ENCODE data around the gene IL4. TPM values are rescaled to one million over a fixed set of nuclear protein-coding genes. Genes with fewer than 3 reads are reported as not detected.

The IL4 gene
- polyA plus RNA-seq, 1 donor (not counting 4 experiments of a cell fraction or from before 2014, with no cell fraction given), result not detected

DNA sequence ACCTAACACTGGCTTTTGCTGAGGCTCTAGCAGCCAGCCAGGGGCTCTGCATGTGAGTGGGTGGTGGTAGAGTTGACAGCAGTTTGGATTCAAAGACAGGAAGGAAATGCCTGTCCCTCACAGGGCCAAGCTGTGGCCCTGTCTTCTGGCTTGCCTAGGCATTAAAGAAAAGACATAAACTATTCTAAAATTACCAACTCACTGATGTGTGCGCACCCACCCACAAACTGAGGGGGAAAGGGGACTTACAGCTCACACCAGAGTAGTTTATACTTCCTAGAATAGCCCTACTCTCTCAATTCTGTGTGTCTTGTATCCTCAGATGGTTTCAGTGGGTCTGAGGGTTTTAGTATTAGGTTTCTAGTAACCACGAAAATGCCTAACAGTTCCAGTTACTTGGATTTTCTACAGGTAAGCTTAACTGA lies 34.1 kb upstream of the IL4 start:
- FAIRE-seq, result no peak

GRCh38 chr5:132640613-132641012 lies 33.2 kb upstream of the IL4 start:
- Histone ChIP-seq H3K4me2 (ENCODE audit: control insufficient read depth, extremely low read depth, insufficient read depth, low read depth, low read length) (no peak overlapping the region), H3K36me3 (ENCODE audit: control insufficient read depth in 2 of 2, extremely low read depth in 1 of 2, insufficient read depth in 2 of 2, low read length in 2 of 2) (peaks cover 24 to 26% of the 10 kb centered on the region in 2 experiments), H3K9me3 (ENCODE audit: control insufficient read depth, low read depth, low read length) (no peaks in the 10 kb centered on the region), H3K79me2 (ENCODE audit: control insufficient read depth, insufficient read depth, low read length) (no peaks in the 10 kb centered on the region), H3K27me3 (ENCODE audit: control insufficient read depth, extremely low read depth, insufficient read depth, low read length) (no peaks in the 10 kb centered on the region), H3K27ac (ENCODE audit: control insufficient read depth, insufficient read depth, low read length) (no peak overlapping the region), H3K9me1 (ENCODE audit: control insufficient read depth, extremely low read depth, insufficient read depth, low read length) (no peaks in the 10 kb centered on the region), H2AFZ (ENCODE audit: control insufficient read depth, low read length) (no peak overlapping the region), H4K20me1 (ENCODE audit: control insufficient read depth, extremely low read depth, insufficient read depth, low read length) (no peaks in the 10 kb centered on the region), H3K9ac (ENCODE audit: control insufficient read depth, extremely low read depth, insufficient read depth, low read length) (no peak overlapping the region), H3K4me3 (ENCODE audit: control insufficient read depth in 2 of 3, extremely low read depth in 1 of 3, insufficient read depth in 2 of 3, low read depth in 1 of 3, low read length in 3 of 3) (no peak overlapping the region), H3K4me1 (ENCODE audit: control insufficient read depth, extremely low read depth, insufficient read depth, low read length) (no peaks in the 10 kb centered on the region)
- DNase-seq (ENCODE audit: low read depth, low spot score) (no peak), FAIRE-seq (no peak)
- TF ChIP-seq CTCF (optimal IDR thresholded peaks at IDR 0.05 in 1 of 3, IDR thresholded peaks at IDR 0.05 in 1 of 3, conservative IDR thresholded peaks at IDR 0.05 in 1 of 3; ENCODE audit: extremely low read depth in 1 of 3, insufficient read depth in 2 of 3, low read length in 3 of 3) (no peak), EZH2 (IDR thresholded peaks at IDR 0.05; ENCODE audit: low read length) (no peak)
- dilution Hi-C loops (cut with MboI; ENCODE audit: extremely low pct_ligation_motif_present, low sequenced_read_pairs), result no loop called here

More for the DNA sequence above, 34.1 kb upstream of the IL4 start:
- Histone ChIP-seq H3K4me3 (ENCODE audit: control insufficient read depth in 2 of 3, extremely low read depth in 1 of 3, insufficient read depth in 2 of 3, low read depth in 1 of 3, low read length in 3 of 3) (no peak overlapping the region), H3K4me1 (ENCODE audit: control insufficient read depth, extremely low read depth, insufficient read depth, low read length) (no peaks in the 10 kb centered on the region), H3K9ac (ENCODE audit: control insufficient read depth, extremely low read depth, insufficient read depth, low read length) (no peak overlapping the region), H3K9me1 (ENCODE audit: control insufficient read depth, extremely low read depth, insufficient read depth, low read length) (no peaks in the 10 kb centered on the region), H3K27ac (ENCODE audit: control insufficient read depth, insufficient read depth, low read length) (no peak overlapping the region), H3K27me3 (ENCODE audit: control insufficient read depth, extremely low read depth, insufficient read depth, low read length) (no peaks in the 10 kb centered on the region), H3K9me3 (ENCODE audit: control insufficient read depth, low read depth, low read length) (no peaks in the 10 kb centered on the region), H3K36me3 (ENCODE audit: control insufficient read depth in 2 of 2, extremely low read depth in 1 of 2, insufficient read depth in 2 of 2, low read length in 2 of 2) (peaks cover 24 to 28% of the 10 kb centered on the region in 2 experiments), H3K79me2 (ENCODE audit: control insufficient read depth, insufficient read depth, low read length) (no peaks in the 10 kb centered on the region), H3K4me2 (ENCODE audit: control insufficient read depth, extremely low read depth, insufficient read depth, low read depth, low read length) (no peak overlapping the region), H2AFZ (ENCODE audit: control insufficient read depth, low read length) (no peak overlapping the region), H4K20me1 (ENCODE audit: control insufficient read depth, extremely low read depth, insufficient read depth, low read length) (no peaks in the 10 kb centered on the region)
- TF ChIP-seq CTCF (optimal IDR thresholded peaks at IDR 0.05 in 1 of 3, IDR thresholded peaks at IDR 0.05 in 1 of 3, conservative IDR thresholded peaks at IDR 0.05 in 1 of 3; ENCODE audit: extremely low read depth in 1 of 3, insufficient read depth in 2 of 3, low read length in 3 of 3), result no peak
- TF ChIP-seq EZH2 (IDR thresholded peaks at IDR 0.05; ENCODE audit: low read length), result no peak
- no peak for DNase-seq (ENCODE audit: low read depth, low spot score)
- dilution Hi-C loops (cut with MboI; ENCODE audit: extremely low pct_ligation_motif_present, low sequenced_read_pairs), result no loop called here

Measured in keratinocyte (primary cell).